Stimulated activated CD4-positive, alpha-beta T cell treated with anti-CD3 and anti-CD28 coated beads, Interleukin-15, amount 100 ng/mL, for 24 hours (primary cell): Measurements from ENCODE around the gene KCNQ2.
A peak's percentile ranks its signal among the peaks of the same experiment; 100 is the strongest.

Experiments used
- DNase-seq: peaks from one replicate; pipeline ENCODE4 v3.0.0-alpha.2; 2020

The KCNQ2 gene

GRCh38 chr20:63469713-63470101 lies 2.7 kb downstream of the KCNQ2 start:
- DNase-seq = no peak

GRCh38 chr20:63469019-63469712 lies 3.3 kb downstream of the KCNQ2 start:
- no peak for DNase-seq

DNA sequence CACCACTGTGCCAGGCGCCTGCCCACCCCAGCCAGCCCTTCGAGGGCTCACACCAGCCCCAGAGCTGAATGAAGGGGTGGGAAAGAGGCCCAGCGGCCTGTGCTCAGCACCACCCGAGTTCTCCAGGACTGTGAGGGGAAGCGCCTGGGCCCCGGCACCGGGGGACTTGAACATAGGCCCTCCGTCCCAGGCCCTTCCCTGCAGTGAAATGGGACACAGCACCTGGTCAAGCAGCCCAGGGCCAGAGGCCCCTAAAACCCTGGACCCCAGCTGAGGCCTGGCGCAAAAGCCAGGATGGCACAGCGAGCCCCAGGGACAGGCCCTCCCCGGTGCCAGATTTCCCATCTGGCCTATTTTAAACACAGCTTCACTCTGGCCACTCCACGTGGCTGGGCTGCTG lies 4.0 kb downstream of the KCNQ2 start:
- DNase-seq = no peak

DNA sequence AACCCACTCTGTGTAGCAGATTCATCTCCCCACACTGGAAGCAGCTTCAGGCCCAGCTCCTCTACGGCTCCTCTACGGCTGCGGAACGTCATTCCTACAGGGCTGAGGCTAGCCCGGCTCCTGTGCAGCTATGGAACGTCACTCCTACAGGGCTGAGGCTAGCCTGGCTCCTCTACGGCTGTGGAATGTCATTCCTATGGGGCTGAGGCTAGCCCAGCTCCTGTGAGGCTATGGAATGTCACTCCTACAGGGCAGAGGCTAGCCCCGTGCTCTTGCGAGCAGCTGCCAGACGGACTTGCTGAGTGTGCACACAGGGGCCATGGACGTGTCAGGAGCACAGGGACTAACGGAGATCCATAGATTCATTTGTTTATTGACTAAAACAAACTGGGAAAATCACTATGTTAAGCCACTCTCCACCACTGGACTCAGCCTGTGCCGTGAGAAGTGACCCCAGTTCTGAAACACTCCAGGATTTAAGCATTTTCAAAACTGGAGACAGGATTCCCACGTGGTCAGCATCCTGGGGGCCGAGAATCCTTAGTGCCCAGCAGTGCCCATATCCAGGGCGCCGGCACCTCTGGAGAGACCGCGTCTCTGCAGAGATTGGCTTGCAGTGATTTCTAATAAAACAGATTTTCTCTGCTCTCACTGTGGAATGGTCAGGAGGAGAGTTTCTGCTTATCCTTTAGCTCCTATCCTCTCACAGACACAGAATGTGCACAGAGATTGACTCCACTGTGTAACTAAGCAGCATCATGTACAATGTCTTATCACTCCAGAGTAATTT lies 5.0 kb downstream of the KCNQ2 start:
- no peak for DNase-seq

DNA sequence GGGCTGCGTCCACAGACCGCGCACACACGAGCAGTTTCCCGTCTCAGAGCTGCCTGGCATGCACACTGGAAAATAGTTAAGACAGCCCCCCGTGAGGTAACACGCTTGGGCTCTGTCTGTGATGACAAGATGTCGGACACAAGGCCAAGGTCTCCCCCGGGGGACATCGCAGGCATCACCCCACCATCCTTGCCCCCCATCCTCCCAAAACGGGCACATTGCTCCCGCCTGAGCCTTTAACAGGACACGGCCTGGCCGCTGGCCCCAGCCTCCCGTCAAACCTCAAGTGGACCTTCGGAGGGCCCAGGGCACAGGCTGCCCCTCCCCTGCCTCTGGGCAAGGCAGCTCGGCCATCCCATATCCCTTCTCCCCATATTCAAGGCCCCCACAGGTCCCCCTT lies 5.6 kb downstream of the KCNQ2 start:
- DNase-seq = no peak

DNA sequence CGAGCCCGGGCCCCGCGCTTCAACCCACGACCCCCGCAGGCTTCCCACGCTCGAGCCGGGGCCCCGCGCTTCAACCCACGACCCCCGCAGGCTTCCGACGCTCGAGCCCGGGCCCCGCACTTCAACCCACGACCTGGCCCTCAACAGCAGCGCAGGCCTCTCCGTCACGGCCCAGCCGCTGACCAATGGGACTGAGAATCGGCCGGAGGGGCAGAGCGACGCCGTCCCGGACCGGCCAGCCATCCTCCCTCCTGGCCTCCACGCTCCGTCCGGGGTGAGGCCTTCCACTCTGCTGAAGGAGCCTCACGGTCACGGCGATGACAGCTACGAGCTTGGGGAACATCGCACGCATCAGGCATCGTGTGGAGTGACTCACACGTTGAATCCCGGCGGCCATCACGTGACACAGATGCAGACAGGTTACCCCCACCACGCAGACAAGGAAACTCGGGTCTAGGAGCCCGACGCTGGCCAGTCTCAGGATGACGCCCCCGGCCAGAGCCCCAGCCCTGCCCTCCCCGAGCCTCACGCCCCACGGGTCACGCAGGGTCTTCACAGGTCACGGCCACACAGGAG lies 6.1 kb downstream of the KCNQ2 start:
- no peak for DNase-seq

DNA sequence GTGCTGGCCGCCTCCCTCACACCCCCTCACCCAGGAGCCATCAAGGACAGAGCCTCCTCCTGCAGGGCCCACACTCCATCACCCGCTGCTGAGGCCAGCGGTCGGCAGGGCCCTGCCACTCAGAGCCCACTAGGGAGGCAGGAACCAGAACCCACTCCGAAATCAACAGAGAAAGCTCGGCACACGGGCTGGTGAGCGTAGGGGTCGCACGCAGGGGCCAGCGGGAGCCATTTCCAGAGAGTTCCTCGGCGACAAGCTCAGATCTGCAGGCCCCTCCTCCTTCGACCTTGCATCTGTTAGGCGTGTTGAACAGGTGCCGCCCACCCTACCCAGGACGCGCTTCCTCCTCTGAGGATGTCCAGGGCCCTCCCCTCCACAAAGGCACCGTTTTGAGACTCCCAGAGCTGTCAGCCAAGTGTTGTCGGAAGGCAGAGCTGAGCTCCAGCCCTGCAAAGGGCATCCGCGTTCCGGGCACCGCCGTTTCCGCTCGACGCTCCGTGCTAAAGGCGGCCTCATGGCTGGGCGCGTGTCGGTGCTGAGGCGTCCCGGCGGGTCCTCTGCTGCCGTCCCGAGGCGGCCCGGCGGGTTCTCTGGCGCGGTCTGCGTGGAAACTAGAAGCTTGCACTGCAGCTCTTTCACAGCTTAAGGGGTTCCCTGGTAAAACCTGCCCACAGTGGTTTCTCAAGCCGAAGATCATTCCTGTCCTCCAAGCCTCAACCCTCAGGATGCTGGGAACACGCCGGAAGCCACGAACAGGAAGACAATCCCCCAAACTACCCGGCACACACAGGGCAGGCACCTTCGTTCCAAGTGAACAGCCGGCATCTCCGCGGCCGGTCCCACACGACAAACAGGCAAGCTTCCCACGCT lies 6.8 kb downstream of the KCNQ2 start:
- no peak for DNase-seq

DNA sequence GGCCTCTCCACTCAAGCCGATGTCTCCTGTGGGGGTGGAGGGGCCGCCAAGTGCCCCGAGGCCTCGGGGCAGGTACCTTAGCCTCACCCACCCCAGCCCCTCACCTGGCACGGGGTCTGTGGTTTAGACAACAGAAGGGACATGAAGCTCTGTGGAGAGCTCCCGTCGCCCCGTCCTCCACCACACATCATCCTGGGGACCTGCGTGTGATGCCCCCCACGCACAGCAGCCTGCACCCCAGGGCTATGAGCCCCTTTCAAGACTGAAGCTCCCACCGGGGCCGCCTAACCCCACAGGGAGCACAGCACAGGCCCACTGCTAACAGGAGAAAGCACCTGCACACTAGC lies 8.2 kb downstream of the KCNQ2 start:
- no peak for DNase-seq

DNA sequence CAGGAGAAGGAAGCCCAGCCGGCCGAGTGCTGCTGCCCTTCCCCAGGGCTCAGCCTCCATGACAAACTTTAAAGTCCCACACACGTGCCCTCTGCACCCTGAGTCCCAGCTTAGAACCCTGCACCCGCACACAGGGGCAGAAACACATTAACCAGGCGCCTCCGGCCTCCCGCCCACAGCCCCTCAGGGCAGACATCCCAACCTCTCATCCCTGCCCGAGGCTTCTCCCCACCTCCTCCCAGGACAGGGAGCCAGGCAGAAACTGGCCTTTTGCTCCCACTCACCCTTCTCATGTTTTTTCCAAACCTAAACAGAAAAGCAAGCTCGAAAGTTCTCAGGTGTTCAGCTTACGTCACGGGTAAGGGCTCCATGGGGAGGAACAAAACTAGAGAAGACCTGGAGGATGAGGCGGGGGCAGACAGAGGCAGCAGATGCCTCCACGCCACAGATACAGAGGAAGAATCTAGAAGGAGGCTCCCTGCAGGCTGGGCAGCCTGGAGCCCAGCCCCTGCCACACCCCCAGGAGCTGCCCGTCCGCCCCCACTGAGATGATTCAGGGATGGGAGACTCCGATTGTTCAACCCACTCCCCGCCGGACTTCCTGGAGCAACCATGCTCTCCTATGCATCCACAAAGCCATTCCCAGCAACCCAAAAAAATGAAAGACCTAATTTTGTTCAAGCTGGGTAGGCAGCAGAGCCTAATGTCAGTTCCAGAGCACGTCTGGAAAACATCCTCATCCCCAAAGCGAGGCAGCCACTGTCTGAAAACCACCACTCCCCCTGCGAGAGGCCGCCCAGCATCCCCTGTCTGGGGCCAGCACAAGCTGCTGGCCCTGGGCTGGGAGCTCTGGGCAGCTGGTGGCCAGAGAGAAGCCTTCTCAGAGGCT lies 8.8 kb downstream of the KCNQ2 start:
- no peak for DNase-seq

- no peak for DNase-seq
Observed at GRCh38 chr20:63462244-63462643, 10.2 kb downstream of the KCNQ2 start.

GRCh38 chr20:63461104-63461763 lies 11.2 kb downstream of the KCNQ2 start:
- peak; percentile 20 for DNase-seq

DNA sequence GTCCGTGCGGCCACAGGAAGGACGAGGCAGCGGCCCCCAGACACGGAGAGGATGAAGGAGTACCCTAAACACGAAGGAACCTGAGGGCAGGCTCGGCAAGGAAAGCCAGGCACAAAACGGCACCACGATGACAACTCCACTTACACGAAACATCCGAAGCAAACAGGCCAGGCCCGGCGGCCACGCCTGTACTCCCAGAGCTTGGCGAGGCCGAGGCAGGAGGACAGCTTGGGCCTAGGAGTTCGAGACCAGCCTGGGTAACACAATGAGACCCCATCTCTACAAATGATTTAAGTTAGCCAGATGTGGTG lies 13.4 kb downstream of the KCNQ2 start:
- no peak for DNase-seq

DNA sequence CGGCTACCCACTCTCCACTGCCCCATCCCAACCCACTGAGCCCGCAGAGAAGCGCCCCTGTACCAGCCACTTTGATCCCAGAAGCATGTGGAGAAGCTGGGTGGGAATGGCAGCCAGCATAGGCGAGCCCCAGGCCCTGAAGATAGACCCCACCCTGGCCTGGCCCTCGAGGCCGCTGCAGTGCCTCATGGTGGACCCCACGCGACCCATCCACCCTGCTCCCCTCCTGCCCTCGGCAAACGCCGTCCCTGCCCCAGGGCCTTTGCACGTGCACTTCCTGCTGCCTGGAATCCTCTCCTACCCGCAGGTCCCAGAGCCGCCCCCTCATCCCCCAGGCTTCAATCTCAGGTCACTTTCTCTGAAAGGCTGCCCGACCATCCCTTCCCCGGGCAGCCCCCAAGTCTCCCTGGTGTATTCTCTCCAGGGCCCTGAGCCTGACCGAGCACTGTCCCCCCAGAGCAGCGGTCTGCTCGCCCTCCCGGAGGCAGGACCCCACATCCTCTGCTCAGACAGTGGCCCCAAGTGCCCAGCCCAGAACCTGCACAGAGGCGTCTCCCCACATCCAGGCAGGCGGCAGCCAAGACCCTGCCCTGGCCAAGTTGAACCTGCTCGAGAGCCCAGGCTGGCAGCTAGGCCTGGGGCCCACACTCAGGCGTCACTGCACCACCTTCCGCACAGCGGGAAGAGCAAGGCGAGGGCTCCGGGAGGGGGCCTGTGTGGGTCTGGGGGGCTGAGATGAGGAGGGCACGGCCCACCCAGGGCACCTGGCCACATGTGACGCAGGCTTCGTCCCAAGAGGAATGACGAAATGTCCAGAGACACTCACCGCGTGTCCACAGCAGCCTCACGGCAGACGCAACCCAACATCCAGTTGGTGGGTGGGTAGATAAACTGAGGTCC lies 14.0 kb downstream of the KCNQ2 start:
- no peak for DNase-seq

- no peak for DNase-seq
Observed at GRCh38 chr20:63457737-63458136, 14.7 kb downstream of the KCNQ2 start.

- DNase-seq = no peak
Observed at GRCh38 chr20:63456429-63457284, 15.8 kb downstream of the KCNQ2 start.

GRCh38 chr20:63455568-63455859 lies 16.9 kb downstream of the KCNQ2 start:
- no peak for DNase-seq

DNA sequence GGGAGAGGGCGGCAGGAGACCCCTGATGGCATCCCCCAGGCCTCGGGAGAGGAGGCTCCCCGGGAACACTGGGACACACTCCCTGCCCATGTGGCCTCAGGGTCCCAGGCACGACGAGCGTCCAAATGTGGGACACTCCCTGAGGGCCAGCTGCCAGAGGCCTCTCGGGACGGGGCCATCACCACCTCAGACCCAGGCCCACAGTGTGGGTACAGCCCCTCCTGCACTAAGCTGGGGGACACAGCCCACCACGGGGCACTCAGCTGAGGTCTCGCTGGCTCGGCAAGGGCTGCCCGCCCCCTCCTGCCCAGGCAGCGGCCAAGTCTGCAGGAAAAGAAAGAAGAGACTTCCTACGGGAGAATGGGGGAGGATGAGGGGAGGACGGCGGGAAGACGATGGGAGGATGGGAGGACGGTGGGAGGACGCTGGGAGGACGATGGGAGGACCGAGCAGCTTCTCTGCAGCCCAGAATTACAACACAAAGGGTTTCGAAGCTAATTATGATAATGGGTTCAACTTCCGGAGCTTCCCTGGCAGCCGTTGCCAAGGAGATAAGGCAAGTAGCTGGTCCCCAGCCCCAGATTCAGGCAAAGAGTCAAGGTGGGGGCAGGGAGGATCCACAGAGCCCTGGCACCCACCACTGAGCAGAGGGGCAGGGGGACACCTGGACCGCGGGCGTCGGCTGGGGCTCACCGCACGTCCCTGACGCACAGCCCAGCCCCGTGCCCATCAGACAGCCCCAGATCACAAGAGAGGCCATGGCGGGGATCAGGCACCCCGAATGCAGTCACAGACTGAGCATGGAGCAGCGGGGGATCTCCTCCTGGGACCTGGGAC lies 17.5 kb downstream of the KCNQ2 start:
- no peak for DNase-seq

DNA sequence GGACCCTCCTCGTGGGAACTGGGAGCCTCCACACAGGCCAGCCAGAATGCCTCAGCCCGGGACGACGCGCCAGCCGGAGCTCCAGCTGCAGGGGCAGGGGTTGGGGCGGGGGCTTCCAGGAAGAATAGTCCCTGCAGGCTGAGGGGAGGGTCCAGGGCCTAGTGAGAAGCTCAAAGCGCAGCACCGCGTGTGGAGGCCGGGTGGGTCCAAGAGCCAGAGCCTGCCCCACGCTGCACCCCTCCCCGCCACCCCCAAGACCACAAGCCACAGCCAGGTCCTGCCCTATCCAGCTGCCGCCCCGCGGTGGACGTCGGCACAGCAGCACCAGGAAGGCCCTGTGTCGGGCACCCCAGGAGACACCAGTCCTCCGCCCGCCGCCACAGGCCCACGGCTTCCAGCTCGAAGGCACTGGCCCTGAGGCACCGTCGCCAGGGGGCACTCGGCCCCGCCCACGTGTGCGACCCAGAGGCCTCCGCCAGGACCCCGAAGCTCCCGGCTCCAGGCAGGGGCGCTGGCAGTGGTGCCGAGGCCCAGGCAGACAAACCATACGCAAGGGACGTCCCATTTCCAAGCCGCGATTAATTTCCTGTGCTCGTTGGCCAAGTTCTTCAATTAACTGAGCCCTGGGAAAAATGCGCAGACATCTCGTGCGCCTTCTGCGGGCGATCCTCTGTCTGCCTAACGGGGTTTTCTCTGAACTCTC lies 19.5 kb downstream of the KCNQ2 start:
- peak; percentile 20 for DNase-seq
